GM21423 (cell line): ENCODE results near the gene IGSF8.

Source experiments
- ATAC-seq: cut with Tn5 transposase; IDR thresholded peaks from one replicate; pipeline ENCODE4 v1.9.1; 2021; ENCODE audit warnings: mild to moderate bottlenecking, moderate library complexity; ENCODE audit not compliant: unreplicated experiment

The IGSF8 gene

DNA sequence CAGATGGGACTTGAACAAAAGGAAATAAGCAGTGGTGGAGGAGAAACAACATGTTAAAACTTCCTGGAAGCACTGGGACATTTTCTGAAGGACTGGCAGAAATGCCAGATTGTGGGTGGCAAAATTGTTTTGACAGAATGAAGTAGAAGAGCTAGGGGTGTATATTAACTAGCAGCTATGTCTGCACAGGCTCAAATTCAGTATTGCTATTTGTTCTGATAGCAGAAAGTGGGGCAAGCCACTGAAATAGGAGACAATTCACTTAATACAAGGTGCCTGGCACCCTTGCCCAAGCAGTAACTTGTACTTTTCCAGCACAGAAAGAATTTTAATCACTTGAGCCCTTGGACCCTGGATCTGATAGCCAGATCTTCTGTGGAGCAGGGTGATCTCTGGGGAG is 54.9 kb downstream of the IGSF8 start:
- ATAC-seq, result no peak
